DND-41 (cell line): ENCODE results near the gene ZNF473.

Experiments used
- CTCF ChIP-seq: IDR thresholded peaks from 2 replicates; pipeline ENCODE4 v1.5.1; 2012; ENCODE audit warnings: borderline replicate concordance, low read length, moderate library complexity, mild to moderate bottlenecking; ENCODE audit not compliant: poor library complexity, severe bottlenecking; ENCODE audit errors: extremely low read depth
- EZH2 ChIP-seq: IDR thresholded peaks from 3 replicates; pipeline ENCODE4 v1.6.1; 2012; ENCODE audit warnings: borderline replicate concordance, low read depth, mild to moderate bottlenecking, moderate library complexity, low read length, inconsistent platforms; ENCODE audit not compliant: severe bottlenecking

- no peak for TF ChIP-seq CTCF
- no peak for TF ChIP-seq EZH2
These were observed 41.3 kb upstream of the ZNF473 start for GRCh38 chr19:49984491-49984890.
